Activated CD4-positive, alpha-beta T cell treated with anti-CD3 and anti-CD28 coated beads for 4 hours (primary cell): ENCODE data around the gene IFI44L.

Experiments used
- DNase-seq, 2 donors: peaks; one replicate each; pipeline ENCODE4 v3.0.0-alpha.2; 2020

IFI44L gene

GRCh38 chr1:78645723-78646122 is 25.5 kb downstream of the IFI44L start:
- DNase-seq: no peak

DNA sequence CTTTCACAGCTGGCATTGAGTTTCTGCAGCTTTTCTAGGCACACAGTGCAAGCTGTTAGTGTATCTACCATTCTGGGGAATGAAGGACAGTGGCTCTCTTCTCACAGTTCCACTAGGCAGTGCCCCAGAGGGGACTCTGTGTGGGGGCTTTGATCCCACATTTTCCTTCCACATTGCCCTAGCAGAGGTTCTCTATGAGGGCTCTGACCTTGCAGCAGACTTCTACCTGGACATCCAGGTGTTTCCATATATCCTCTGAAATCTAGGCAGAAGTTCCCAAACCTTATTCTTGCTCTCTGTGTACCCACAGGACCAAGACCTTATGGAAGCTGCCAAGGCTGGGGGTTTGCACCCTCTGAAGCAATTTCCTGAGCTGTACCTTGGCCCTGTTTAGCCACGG is 27.0 kb downstream of the IFI44L start:
- DNase-seq: no peak

GRCh38 chr1:78649628-78650027 is 29.4 kb downstream of the IFI44L start, which contains the start of gene IFI44:
Gene IFI44 (plus strand): TSS chr1:78649831. CDS start chr1:78650196, 365 bp downstream.
- peak; percentile 68 to 76 for DNase-seq

DNA sequence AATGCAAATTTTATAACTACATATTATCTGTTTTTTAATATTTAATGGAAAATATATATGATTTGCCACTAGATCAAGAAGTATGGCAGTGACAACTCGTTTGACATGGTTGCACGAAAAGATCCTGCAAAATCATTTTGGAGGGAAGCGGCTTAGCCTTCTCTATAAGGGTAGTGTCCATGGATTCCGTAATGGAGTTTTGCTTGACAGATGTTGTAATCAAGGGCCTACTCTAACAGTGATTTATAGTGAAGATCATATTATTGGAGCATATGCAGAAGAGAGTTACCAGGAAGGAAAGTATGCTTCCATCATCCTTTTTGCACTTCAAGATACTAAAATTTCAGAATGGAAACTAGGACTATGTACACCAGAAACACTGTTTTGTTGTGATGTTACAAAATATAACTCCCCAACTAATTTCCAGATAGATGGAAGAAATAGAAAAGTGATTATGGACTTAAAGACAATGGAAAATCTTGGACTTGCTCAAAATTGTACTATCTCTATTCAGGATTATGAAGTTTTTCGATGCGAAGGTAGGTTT is 29.9 kb downstream of the IFI44L start:
- DNase-seq: no peak

- DNase-seq: peak in 1 of 2 donors; percentile 13
These were observed 31.0 kb downstream of the IFI44L start for GRCh38 chr1:78651241-78651640.

- no peak for DNase-seq
These were observed 31.8 kb downstream of the IFI44L start for GRCh38 chr1:78652019-78652560.

DNA sequence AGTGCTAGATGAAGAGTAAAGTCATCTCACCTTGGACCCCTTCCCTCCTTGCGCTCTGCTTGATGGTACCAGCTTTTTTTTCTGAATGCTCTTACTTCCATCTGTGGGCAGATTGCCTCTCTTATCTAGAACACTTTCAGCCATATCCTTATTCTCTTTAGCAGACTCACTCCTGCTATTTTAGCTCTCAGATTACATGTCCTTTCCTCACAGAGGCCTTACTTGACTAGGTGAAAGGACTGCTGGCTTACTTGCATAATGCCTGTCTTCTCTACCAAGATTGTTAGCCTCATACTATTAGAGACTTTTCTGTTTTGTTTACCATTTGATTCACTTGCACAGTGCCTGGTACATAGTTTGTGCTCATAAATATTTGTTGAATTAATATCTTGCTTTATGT is 38.7 kb downstream of the IFI44L start:
- DNase-seq: no peak

GRCh38 chr1:78663923-78664322 is 43.7 kb downstream of the IFI44L start:
- no peak for DNase-seq

GRCh38 chr1:78664763-78665162 is 44.5 kb downstream of the IFI44L start:
- DNase-seq: no peak

DNA sequence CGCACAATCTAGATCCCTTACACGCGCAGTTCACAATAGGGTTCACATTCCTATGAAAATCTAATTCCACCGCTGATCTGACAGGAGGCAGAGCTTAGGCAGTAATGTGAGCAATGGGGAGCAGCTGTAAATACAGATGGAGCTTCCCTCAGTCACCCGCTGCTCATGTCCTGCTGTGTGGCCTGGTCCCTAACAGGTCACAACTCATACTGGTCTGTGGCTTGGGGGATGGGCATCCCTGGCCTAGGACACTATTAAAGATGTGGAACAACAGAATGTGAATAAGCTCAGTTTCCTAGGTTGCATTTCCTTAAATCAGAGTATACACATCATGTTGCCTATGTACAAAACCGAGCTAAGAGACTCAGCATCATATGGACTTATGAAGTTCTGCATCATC is 45.6 kb downstream of the IFI44L start:
- no peak for DNase-seq

GRCh38 chr1:78667939-78668338 is 47.7 kb downstream of the IFI44L start:
- no peak for DNase-seq

DNA sequence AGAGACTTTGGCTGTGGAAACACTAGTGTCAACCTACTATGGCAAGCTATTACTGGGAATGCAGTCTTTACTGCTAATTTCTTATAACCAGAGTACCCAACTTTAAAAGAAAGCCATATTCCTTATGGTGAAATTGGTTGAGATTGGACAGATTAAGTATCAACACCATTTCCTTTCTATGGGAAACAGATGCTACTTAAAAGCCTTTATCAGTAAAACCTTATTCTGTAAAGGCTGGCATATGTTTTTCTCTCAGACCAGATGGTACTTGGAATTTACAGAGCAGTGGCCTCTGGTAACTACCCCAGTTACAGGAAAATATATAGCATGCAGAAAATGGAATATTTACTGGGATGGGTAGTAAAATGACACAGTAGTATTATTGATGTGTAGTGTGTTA is 48.2 kb downstream of the IFI44L start:
- DNase-seq: no peak

DNA sequence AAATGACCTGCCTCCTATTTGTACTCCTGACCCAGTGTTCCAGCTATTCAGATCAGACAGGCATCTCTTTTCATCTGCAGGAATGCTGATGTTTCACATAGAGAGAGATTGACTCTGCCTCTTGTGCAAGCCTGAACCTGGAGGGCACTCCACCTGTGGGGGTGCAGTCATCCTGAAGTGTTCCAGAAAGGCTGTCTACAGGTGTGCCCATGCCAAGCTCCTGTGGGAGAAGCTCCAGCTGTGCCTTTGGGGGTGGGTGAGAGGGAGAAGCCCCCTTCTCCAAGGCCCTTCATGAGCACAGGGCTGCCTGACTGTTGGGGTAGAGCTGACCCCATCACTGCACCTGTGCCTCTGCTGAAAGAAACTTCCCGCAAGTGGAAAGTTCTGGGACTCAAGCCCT is 52.2 kb downstream of the IFI44L start:
- no peak for DNase-seq

GRCh38 chr1:78673120-78673519 is 52.9 kb downstream of the IFI44L start:
- DNase-seq: no peak

DNA sequence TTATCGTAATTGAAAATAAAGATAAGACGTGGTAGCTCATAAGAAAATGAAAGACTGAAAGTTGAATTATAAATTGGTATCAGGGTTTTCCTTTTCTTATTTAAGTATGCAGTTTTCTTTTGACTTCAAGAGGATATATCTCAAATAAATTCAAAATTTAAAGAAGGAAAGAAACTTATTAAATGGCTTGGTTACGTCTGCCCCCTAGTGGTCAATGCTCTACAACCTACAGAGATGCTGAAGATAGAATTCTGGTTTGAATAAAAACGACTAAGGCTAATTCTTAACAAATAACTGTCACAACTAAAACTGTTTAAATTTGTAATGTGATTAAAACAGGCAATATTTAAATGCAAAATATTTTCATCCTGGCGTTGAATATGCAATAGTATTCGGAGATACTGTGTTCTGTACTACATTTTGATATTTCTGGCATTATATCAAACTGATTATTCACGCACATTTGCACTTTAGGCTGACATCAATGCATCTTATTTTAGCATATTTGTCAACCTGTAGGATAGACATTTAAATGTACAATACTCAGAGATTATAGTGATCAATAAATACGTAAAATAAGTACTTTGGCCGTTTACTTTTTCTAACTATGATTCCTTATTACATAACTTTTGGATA is 56.2 kb downstream of the IFI44L start:
- DNase-seq: peak; percentile 63 to 72

DNA sequence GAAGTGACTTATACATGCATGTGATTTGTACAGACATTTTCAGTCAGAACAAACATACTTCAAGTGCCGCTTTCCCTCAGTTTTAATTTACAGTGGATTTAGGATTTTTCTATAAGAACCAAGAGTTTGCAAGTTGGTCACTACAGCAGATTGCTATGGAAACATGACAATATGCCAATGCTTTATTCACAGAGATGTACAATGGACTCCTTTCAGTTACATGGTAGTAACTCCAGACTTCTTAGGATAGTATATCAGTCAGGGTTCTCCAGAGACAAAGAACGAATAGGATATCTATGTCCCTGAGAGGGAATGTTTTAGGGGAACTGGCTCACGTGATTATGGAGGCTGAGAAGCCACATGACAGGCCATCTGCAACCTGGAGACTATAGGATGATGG is 56.7 kb downstream of the IFI44L start:
- DNase-seq: no peak

DNA sequence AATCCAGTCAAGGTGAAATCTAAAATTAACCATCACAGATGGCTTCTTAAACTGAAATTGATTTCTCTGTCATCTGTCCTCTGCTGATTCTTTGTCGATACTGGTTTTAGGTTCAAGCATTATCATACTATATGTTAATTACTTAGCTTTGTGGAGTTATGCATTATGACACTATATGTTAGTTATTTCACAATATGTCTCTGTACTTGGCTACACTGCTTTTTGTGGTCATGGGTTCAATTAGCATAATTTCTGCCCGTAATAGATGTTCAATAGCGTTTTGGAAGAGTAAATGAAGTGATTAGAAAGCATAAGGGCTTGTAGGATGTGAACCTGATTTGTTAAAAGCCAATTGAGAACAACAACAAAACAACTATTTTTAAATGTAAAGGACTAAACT is 57.5 kb downstream of the IFI44L start:
- no peak for DNase-seq

DNA sequence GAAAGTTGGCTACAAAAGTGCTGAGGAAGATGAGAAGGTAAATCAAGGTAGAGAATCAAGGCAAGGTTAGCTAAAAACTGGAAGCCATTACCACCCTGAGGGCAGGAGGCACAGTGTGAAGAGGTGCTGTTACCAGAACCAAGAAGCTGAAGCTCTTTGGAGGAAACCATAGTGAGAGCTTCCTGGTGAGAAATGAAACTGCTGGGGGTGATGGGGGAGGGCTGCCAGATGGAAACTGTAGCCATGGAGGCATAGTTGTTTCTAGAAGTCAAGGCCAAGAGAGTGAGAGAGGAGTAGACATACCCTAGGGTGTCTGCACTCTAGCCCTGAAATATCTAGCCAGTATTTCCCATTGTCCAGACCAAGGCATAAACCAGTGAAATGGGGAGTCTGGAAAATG is 58.1 kb downstream of the IFI44L start:
- no peak for DNase-seq

- DNase-seq: no peak
These were observed 61.0 kb downstream of the IFI44L start for GRCh38 chr1:78681265-78681664.

DNA sequence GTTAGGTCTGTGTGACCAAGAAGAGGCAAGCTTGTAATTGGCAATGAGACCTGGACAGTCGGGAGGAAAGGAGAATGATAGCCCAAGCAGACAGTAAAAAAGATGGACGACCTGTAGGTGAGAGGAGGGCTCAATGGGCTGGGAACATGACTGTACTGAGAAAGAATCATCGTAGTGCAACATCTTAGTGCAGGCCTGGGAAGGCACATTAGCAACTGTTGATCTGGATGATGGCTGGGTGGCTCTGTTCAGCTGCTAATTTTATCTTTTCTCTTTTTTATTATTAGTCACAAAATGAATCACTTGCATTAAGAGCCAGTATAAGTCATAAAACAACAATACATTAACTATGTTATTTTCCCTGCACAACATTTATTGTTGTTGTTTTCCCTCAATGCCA is 62.2 kb downstream of the IFI44L start:
- DNase-seq: no peak

DNA sequence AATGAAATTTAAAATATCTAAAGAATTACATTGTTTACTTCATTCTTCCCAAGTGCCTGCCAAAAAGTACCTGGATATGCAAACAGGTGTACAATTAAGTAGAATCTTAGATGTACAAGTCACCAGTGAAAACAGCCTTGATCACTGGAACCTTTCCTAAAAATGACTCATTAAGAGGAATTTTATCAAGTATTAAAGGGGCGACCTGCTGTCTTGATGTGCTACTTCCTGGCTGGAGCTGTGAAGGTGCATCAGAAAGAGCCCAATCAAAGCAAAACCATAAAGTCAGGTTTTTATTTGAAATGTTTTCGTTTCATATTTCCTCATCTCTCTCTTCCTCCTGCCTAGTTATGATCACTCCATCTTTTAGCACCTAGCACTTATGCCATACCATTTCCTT is 62.8 kb downstream of the IFI44L start:
- DNase-seq: no peak

GRCh38 chr1:78687315-78687714 is 67.1 kb downstream of the IFI44L start:
- no peak for DNase-seq

DNA sequence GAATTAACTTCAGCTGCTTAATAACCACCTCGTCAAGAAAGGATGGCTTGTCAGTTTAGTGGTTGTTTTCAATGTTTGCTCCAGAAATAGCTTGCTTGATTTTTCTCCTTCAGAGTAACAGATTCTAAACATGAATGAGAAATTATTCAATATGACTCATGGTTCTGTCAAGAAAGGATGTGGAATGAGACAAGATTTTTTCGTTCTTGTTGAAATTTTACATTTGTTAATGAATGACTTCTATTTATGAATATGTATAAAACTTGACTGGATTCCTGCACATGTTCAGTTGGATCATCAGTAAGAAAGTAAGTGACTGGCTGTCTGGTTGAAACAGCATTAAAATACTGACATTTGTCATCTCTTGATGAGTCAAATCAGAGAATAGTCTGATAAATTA is 67.7 kb downstream of the IFI44L start:
- DNase-seq: no peak

- no peak for DNase-seq
These were observed 68.4 kb downstream of the IFI44L start for GRCh38 chr1:78688697-78689096.

DNA sequence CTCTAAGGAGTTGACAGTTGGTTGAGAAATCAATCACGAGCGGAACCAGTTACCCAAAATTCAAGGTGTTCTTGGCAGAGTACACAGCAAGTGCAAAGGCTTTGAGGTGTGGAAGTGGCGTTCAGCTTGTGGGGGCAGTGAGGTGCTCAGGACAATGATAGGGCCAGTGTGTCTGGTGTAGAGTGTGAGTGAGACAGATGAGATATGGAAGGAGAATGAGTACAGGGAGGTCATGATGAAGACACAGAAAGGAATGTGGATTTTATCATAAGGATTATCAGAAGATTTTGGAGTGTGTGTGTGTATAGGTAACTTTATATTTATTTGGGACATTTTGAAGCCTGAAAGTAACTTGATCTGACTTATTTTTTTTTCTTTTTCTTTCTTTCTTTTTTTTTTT is 70.3 kb downstream of the IFI44L start:
- no peak for DNase-seq
